SK-N-MC (cell line): ENCODE measurements around the gene FBXL14.
"Not testable (repeated sequence)": the region's sequence is repeated elsewhere in the genome, so short reads cannot be mapped to it uniquely, and the experiment has no call there.

ENCODE experiments used
- EZH2 ChIP-seq: fragments of 200-600 bp; sonication (generic); IDR thresholded peaks from one replicate; pipeline ENCODE4 v1.6.1; 2017; ENCODE audit warnings: antibody characterized with exemption
- POLR2AphosphoS5 ChIP-seq: IDR thresholded peaks from 2 replicates; pipeline ENCODE4 v1.6.1; 2012; ENCODE audit warnings: mild to moderate bottlenecking, low read depth, low read length, borderline replicate concordance

DNA sequence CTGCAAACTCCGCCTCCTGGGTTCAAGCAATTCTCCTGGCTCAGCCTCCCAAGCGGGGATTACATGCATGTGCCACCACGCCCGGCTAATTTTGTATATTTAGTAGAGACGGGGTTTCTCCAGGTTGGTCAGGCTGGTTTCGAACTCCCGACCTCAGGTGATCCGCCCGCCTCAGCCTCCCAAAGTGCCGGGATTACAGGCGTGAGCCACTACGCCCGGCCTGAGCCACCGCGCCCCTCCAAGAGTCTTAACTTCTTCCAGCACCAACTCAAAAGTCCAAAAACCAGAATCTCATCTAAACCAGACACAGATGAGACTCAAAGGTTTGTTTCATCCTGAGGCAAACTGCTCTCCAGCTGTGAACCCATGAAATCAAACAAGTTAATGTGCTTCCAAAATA lies 36.3 kb downstream of the FBXL14 start:
- not testable (repeated sequence) for TF ChIP-seq EZH2, POLR2AphosphoS5
